GM21717 (cell line): Measurements from ENCODE around the gene EML4.
"Not testable (repeated sequence)": the region's sequence is repeated elsewhere in the genome, so short reads cannot be mapped to it uniquely, and the experiment has no call there.

ENCODE experiments used
- ATAC-seq: cut with Tn5 transposase; IDR thresholded peaks from one replicate; pipeline ENCODE4 v1.9.1; 2021; ENCODE audit warnings: mild to moderate bottlenecking, moderate library complexity; ENCODE audit not compliant: unreplicated experiment

EML4 gene

GRCh38 chr2:42248846-42249245, 79.7 kb downstream of the EML4 start:
- ATAC-seq, result no peak

GRCh38 chr2:42249284-42249683, 80.1 kb downstream of the EML4 start:
- ATAC-seq, result no peak

- ATAC-seq, result no peak
These were observed 80.7 kb downstream of the EML4 start for GRCh38 chr2:42249887-42250286.

- no peak for ATAC-seq
These were observed 81.8 kb downstream of the EML4 start for GRCh38 chr2:42250925-42251324.

GRCh38 chr2:42252464-42252863, 83.3 kb downstream of the EML4 start:
- ATAC-seq, result no peak

- ATAC-seq, result no peak
These were observed 85.2 kb downstream of the EML4 start for GRCh38 chr2:42254186-42254895.

GRCh38 chr2:42256505-42256904, 87.4 kb downstream of the EML4 start:
- no peak for ATAC-seq

GRCh38 chr2:42261518-42262195, 92.5 kb downstream of the EML4 start:
- no peak for ATAC-seq

- no peak for ATAC-seq
These were observed 97.1 kb downstream of the EML4 start for GRCh38 chr2:42266236-42266635.

GRCh38 chr2:42267530-42267929, 98.4 kb downstream of the EML4 start:
- no peak for ATAC-seq

- ATAC-seq, result no peak
These were observed 99.5 kb downstream of the EML4 start for GRCh38 chr2:42268528-42269151.

GRCh38 chr2:42270757-42271156, 101.6 kb downstream of the EML4 start:
- no peak for ATAC-seq

GRCh38 chr2:42271246-42271645, 102.1 kb downstream of the EML4 start:
- not testable (repeated sequence) for ATAC-seq

GRCh38 chr2:42274863-42275262, 105.7 kb downstream of the EML4 start:
- ATAC-seq, result no peak

GRCh38 chr2:42281416-42282081, 112.4 kb downstream of the EML4 start:
- no peak for ATAC-seq

- no peak for ATAC-seq
These were observed 114.9 kb downstream of the EML4 start for GRCh38 chr2:42284019-42284418.

GRCh38 chr2:42286268-42286946, 117.3 kb downstream of the EML4 start:
- no peak for ATAC-seq

- no peak for ATAC-seq
These were observed 119.7 kb downstream of the EML4 start for GRCh38 chr2:42288811-42289210.

GRCh38 chr2:42289222-42289621, 120.1 kb downstream of the EML4 start:
- no peak for ATAC-seq

- ATAC-seq, result no peak
These were observed 120.9 kb downstream of the EML4 start for GRCh38 chr2:42290005-42290404.

- ATAC-seq, result no peak
These were observed 123.9 kb downstream of the EML4 start for GRCh38 chr2:42293019-42293418.
